ENCODE data around the gene SUV39H1.

Gene SUV39H1

GRCh38 chrX:48698306-48698705 lies 1.8 kb downstream of the SUV39H1 start:
- no peak for TF ChIP-seq CTCF (IDR thresholded peaks at IDR 0.05; ENCODE audit: extremely low read depth, insufficient read depth, missing control alignments)
- no peak for DNase-seq (ENCODE audit: low spot score)
- in situ Hi-C loops (cut with MboI; ENCODE audit: low pct_unique_long_range_greater_than_20kb, low sequenced_read_pairs, unreplicated experiment) = no loop called here

- no peak for TF ChIP-seq CTCF (IDR thresholded peaks at IDR 0.05; ENCODE audit: extremely low read depth, insufficient read depth, missing control alignments)
- DNase-seq (ENCODE audit: low spot score) = no peak
- in situ Hi-C loops (cut with MboI; ENCODE audit: low pct_unique_long_range_greater_than_20kb, low sequenced_read_pairs, unreplicated experiment) = no loop called here
These were observed 3.7 kb downstream of the SUV39H1 start for GRCh38 chrX:48700246-48700645.

GRCh38 chrX:48700951-48701653 lies 4.6 kb downstream of the SUV39H1 start:
- TF ChIP-seq CTCF (IDR thresholded peaks at IDR 0.05; ENCODE audit: extremely low read depth, insufficient read depth, missing control alignments) = no peak
- in situ Hi-C loops (cut with MboI; ENCODE audit: low pct_unique_long_range_greater_than_20kb, low sequenced_read_pairs, unreplicated experiment) = no loop called here
- DNase-seq (ENCODE audit: low spot score) = peak; percentile 12

- TF ChIP-seq CTCF (IDR thresholded peaks at IDR 0.05; ENCODE audit: extremely low read depth, insufficient read depth, missing control alignments) = no peak
- in situ Hi-C loops (cut with MboI; ENCODE audit: low pct_unique_long_range_greater_than_20kb, low sequenced_read_pairs, unreplicated experiment) = no loop called here
- no peak for DNase-seq (ENCODE audit: low spot score)
These were observed 5.5 kb downstream of the SUV39H1 start for GRCh38 chrX:48702032-48702431.

GRCh38 chrX:48702716-48703115 lies 6.2 kb downstream of the SUV39H1 start:
- no peak for TF ChIP-seq CTCF (IDR thresholded peaks at IDR 0.05; ENCODE audit: extremely low read depth, insufficient read depth, missing control alignments)
- in situ Hi-C loops (cut with MboI; ENCODE audit: low pct_unique_long_range_greater_than_20kb, low sequenced_read_pairs, unreplicated experiment) = no loop called here
- DNase-seq (ENCODE audit: low spot score) = no peak

GRCh38 chrX:48703228-48703627 lies 6.7 kb downstream of the SUV39H1 start:
- in situ Hi-C loops (cut with MboI; ENCODE audit: low pct_unique_long_range_greater_than_20kb, low sequenced_read_pairs, unreplicated experiment) = no loop called here
- TF ChIP-seq CTCF (IDR thresholded peaks at IDR 0.05; ENCODE audit: extremely low read depth, insufficient read depth, missing control alignments) = no peak
- DNase-seq (ENCODE audit: low spot score) = no peak

Measured in GM13977 (cell line).